ENCODE results near the gene RANGAP1.
A peak's percentile ranks its signal among the peaks of the same experiment; 100 is the strongest.

Gene RANGAP1, protein sequence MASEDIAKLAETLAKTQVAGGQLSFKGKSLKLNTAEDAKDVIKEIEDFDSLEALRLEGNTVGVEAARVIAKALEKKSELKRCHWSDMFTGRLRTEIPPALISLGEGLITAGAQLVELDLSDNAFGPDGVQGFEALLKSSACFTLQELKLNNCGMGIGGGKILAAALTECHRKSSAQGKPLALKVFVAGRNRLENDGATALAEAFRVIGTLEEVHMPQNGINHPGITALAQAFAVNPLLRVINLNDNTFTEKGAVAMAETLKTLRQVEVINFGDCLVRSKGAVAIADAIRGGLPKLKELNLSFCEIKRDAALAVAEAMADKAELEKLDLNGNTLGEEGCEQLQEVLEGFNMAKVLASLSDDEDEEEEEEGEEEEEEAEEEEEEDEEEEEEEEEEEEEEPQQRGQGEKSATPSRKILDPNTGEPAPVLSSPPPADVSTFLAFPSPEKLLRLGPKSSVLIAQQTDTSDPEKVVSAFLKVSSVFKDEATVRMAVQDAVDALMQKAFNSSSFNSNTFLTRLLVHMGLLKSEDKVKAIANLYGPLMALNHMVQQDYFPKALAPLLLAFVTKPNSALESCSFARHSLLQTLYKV

DNA sequence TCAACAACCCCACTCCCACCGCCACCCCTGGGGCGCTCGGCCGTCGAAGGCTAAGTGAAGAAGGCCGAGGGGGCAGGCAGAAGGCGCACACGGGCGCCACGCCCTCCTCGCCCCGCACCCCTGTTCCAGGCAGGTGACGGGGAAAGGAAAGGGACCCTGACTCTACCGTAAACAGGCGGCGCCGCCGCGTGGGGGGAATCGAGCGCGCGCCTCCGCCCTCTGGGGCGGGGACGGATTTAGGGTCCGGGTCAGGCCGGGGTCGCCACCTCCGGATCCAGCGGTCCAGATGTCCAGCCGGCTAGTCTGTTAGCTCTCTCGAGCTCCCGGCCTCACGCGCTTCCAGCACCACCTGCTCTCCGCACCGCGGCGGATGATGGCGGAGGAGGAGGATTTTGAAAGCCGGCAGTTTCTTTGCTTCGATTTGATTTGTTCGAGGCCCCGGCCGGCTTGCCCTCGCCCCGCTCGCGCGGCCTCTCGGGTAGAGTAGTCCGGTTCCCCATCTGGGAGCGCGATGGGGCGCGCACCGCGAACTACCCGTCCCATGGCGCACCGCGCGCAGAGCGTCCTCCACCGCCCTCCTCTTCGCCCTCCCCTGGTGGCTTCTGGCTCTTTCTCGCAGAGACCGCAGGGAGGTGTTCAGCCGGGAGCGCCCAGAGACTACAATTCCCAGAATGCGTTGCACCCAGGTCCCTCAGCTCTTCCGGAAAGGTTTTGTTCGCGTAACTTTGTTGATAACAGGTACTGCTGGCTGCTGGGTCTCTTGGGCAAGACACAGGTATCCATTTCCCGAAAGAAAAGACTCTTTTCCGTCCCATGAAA is at the start of gene RANGAP1:
RANGAP1 (minus strand) TSS at position 368 of the 819 bp plus-strand sequence. CDS start 5,143 bp downstream, outside the sequence.
- DNase-seq, result peak; percentile 99

DNA sequence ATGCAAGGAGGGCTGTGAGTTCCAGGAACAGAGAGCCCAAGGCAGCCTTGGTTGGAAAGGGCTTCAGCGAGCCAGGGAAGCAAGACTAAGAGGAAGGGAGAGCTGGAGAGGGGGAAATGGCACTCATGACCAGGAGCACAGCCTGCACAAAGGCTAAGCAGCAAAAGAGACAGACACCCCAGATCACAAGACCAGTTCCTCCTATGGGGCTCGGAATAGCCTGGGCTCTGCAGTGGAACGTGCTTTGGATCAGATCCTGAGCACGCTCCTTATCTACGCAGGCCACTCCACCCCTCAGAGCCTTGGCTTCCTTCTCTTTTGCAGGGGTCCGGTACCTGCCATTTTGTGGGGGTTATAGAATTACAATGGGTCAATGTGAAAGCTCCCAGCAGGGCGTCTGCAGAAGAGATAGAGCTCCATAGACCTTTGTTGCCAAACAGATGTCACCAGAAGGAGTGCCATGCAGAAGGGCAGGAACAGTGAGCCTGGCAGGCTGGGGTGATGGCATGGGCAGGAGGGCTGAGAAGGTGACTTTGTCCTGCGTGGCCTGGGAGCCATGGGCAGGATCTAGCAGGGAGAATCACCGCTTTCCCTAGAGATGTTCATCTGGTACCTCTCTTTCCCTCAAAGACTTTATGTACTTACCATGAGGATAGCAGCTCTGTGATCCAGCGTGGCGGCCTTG is 49.1 kb upstream of the RANGAP1 start:
- no peak for DNase-seq

DNA sequence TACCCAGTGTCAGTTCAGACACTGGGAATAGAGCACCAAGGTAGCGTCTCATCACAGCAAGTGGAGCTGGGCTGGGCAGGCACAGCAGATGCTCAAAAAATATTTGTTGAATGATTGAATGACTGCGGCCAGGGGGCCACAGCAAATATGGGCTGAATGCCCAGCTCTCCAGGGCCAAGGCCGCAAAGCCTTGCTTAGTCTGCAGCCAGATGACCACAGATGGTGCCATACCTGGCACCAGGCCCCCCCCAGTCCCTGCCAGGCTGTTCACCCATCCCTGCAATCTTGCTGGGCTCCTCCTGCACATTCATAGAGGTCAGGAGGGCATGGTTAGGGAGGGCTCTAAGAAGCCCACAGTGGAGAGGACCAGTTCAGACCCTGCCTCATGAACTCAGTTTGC is 48.2 kb upstream of the RANGAP1 start:
- no peak for DNase-seq

DNA sequence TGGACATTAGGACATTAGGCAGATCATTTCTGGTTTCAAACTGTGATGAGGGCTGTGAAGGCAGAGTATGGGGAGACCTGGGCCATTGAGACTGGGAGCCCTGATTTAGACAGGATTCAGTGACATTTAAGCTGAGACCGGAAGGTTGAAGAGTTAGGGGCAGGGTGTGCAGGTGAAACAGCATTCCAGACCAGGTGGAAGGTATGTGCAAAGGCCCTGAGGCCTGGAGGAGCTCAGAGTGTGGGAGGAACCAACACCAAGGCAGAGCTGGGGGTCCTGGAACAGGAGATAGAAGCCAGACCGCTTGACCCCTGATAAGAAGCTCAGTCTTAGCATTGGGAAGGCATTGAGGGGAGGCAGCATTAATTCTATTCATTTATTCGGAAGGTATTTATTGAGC is 47.8 kb upstream of the RANGAP1 start:
- no peak for DNase-seq

GRCh38 chr22:41332217-41332939 is 46.4 kb upstream of the RANGAP1 start:
- DNase-seq, result no peak

GRCh38 chr22:41330169-41330568 is 44.2 kb upstream of the RANGAP1 start:
- no peak for DNase-seq

- DNase-seq, result no peak
These were observed 41.1 kb upstream of the RANGAP1 start for GRCh38 chr22:41327124-41327523.

DNA sequence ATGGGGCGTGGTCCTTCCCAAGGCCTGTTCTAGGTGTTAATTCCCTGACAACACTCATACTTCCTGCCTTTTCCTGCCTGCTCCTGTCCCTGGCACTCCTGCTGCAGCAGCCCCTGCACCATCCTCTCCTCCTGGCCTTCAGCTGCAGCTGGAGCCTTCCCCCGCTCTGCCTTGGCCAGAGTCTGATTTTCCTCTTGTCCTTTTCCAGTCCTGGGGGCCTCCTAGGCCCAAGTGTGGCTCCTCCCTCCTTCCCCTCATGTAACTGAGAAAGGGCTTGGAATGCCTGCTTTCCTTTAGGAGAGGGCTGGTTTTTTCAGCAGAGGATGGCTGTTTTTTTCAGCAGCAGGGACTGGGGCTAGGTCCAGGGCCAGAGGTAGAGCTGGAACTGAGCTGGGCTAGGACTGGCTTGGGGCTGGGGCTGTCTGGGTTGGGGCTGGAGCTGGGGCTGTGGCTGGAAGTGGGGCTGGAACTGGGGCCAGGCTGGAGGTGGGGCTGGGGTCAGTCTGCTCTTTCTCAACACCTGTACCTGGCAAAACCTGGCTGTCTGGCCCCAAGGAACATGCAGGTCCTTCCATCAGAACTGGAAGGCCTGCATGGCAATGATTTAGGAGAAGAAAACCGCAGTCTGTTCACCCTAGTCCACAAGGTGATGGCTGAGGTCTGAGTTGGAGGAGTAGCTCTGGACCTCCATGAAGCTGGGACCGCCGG is 39.0 kb upstream of the RANGAP1 start:
- DNase-seq, result no peak

DNA sequence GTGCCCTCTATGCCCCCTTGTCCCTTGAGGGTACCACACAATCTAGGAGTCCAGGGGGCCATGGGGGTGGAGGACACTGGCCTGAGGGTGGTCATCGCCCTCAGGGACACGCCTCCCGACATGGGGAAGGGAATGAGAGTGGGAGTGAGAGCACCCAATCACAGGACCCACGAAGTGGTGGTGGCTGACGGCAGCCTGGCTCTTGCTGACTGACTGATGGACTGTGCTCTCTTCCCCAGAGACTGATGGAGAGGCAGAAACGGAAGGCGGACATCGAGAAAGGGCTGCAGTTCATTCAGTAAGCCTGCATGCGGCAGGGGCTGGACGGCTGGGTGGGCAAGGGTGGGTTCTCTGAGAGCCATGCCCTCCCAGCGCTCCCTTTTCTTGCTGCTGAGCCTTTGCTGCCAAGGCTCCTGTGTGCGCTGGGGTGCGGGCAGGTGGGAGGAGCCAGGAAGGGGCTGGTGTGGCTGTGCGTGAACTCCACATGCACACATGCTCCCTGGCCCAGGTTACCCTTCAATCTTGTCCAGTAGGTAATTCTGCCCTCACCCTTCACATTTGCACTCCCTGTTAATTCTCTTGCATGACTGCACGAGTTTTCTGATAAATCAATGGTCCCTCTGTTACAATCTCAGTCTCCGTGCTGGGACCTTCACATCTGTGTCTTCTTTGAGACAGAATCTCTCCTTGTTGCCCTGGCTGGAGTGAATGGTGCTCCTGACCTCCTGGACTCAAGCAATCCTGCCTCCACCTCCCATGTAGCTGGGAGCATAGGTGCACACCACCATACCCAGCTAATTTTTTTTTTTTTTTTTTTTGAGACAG is 34.6 kb upstream of the RANGAP1 start:
- no peak for DNase-seq

DNA sequence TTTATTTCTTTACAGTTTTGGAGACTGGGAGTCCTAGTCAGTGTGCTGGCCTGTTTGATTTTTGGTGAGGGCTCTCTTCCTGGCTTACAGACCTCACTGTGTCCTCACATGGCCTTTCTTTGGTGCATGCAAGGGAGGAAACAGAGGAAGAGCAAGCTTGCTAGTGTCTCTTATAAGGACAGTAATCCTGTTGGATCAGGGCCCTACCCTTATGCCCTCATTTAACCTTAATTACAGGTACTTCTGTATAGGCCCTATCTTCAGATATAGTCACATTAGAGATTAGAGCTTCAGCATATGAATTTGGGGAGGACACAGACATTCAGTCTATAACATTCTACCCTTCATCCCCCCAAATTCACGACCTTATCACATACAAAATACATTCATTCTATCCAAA is 29.6 kb upstream of the RANGAP1 start:
- no peak for DNase-seq

DNA sequence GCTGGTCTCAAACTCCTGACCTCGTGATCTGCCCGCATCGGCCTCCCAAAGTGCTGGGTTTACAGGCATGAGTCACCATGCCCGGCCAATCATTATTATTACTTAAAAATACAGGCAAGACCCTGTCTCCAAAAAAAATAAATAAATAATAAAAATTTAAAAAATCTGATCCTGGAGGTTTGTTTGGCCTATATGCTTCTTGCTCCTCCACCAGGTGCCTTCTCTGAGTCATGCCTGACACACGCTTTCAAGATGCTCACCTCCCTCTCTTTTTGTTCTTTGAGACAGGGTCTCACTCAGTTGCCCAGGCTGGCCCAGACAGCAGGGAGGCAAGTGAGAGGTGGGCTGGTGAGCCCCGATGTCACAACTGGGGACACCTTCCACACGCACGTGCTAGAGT is 28.8 kb upstream of the RANGAP1 start:
- no peak for DNase-seq

DNA sequence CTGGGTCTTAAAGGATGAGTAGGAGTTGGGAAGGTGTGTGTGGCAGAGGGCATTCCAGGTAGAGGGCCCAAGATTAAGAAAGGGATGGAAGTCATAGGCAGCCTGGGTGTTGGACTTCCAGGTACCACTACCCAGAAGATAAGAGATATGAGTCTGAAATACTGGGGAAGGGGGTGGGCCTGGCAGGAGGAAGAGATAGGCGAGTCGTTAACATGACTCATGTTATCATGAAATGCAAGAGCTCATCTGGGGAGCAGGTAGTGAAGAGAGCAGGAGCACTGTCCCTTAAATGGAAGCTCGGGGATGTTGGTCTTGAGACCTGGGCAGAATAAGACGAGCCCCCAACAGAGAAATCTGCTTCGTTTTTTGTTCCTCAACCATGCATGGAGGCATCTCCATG is 25.5 kb upstream of the RANGAP1 start:
- no peak for DNase-seq

DNA sequence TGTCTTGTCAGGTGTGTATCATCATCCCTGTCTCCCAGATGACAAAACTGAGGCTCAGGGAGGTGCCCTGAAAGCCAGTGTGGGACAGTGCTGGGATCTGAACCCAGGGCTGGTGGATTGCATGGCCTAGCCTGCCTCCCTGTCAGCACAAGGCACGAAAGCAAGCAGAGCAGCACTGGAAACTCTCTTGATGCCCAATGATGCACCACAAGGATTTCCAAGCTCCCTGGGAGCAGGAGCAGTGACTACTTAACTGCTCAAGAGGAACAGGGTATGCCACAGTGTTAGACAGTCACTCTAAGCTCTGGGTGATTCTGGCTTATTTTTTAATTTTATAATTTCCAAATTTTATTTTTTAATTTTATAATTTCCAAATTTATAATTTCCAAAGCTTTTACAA is 24.3 kb upstream of the RANGAP1 start:
- DNase-seq, result no peak

DNA sequence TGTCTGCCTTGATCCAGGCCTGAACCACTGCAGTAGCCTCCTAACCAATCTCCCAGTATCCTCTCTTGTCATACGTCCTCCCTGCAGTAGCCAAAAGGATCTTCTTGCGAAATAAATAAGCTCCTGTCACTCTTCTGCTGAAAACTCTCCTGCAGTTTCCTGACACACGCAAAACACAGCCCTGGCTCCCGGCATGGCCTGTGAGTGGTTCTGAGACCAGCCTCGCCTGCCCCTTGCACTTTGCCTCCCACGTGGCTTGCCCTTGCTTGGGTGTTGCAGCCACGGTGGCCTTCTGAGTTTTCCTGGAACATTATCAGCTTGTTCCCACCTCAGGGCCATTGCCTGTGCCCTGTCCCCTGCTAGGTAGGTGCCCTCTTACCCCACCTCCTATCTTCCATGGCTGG is 22.6 kb upstream of the RANGAP1 start:
- DNase-seq, result no peak

DNA sequence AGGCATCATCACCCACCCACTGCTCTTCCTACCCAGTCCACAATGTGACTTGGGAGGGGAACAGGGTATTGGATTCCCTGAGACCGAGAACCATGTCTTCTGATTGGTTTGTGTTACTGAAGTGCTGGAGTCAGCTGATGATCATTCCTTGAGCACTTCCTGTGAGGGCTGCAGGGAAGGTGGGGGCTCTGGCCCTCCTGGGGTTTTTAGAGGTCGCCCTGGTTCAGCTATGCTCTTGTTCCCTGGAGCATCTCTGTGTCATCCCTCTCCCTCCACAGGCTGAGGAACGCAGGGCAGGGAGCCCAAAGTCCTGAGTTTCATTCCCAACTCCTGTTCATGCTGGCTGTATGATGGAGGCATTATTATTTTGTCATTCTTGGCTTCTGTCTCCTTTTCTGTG is 22.1 kb upstream of the RANGAP1 start:
- no peak for DNase-seq

GRCh38 chr22:41305646-41306045 is 19.7 kb upstream of the RANGAP1 start:
- DNase-seq, result no peak

DNA sequence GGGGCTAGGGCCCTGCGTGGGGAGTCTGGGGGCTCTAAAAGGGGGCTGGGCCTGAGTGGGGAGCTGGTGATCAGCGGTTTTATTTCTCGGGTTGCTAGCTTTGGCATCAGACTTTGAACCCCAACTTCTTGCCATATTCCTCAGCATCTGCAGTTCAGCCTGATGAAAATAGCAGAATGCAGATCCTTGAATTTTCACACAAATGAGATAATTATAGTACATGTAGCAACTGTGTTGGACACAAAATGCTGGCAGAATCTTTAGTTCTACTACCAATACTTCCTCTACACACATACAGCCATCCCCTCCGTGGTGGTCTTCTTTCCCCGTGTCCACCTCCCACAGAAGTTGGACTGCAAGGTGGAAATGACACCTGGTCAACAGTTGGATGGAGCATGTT is 16.8 kb upstream of the RANGAP1 start:
- no peak for DNase-seq

- peak; percentile 65 for DNase-seq
These were observed 16.2 kb upstream of the RANGAP1 start for GRCh38 chr22:41302021-41302767.

DNA sequence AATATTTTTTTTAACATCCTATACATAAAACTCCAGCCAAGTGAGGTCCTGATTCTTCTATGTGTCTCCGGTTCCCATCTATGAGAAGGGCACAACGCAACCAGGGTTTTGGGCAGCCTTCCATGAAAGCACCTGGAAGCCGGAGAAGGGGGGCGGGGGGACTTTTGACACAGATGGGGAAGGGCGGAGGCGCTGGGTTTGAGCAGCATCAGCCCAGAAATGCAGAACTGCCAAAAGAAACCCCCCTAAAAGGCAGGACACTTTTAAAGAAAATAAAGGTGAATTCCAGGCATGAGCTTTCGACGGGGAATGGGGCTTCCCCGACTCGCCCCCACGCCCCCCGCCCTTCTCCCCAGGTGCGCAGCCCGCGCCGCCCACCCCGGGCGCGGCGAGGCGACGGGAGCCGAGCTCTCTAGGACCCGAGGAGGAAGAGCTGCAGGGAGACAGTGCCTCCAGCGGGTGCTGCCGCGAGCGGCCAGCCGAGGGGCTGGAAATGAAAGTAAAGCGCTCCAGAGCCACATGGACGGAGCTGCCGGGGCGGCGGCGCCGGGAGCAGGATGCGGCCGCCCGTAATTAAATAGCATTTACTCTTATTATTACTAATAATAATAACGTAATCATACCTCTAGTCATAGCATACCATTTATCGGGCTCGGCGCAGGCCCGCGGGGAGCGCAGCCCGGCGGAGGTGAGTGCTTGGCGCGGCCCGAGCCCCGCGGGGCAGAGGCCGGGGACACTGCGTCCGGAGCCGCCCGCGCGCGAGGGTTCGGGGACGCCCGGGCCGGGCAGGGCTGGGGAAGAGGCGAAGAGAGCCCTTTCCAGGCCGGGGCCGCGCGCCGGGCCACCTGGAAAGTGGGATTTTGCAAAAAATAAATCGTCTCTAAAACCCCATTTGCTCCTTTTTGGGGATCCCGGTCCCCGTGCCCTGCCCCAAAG is 15.4 kb upstream of the RANGAP1 start, which contains the start of gene ZC3H7B:
ZC3H7B (plus strand) TSS at position 441 of the 936 bp plus-strand sequence. CDS start 19,136 bp downstream, outside the sequence.
- DNase-seq, result peak; percentile 89

All from femur (tissue), 1 donor.